Progenitor cell of endocrine pancreas (in vitro differentiated cells): Measurements from ENCODE around the gene TAF6L. TPM values are rescaled to one million over a fixed set of nuclear protein-coding genes. Genes with fewer than 3 reads are reported as not detected.
"Not testable (repeated sequence)": the region's sequence is repeated elsewhere in the genome, so short reads cannot be mapped to it uniquely, and the experiment has no call there.

Source experiments
- DNase-seq: peaks from one replicate; pipeline ENCODE4 v3.0.0; 2021; ENCODE audit warnings: low spot score; ENCODE audit not compliant: unreplicated experiment
- H3K27ac Mint-ChIP-seq: 2 replicates; pipeline ENCODE4 v1.8.0; 2021; ENCODE audit warnings: mild to moderate bottlenecking, moderate library complexity, mixed read lengths
- H3K27me3 Mint-ChIP-seq: 2 replicates; pipeline ENCODE4 v1.8.0; 2021; ENCODE audit warnings: mixed read lengths
- H3K36me3 Mint-ChIP-seq: 2 replicates; pipeline ENCODE4 v1.8.0; 2022; ENCODE audit warnings: mixed read lengths; ENCODE audit not compliant: insufficient read depth
- H3K4me1 Mint-ChIP-seq: 2 replicates; pipeline ENCODE4 v1.8.0; 2021; ENCODE audit warnings: low read depth, mixed read lengths
- H3K4me3 Mint-ChIP-seq: 2 replicates; pipeline ENCODE4 v1.8.0; 2021; ENCODE audit warnings: low read depth, mild to moderate bottlenecking, moderate library complexity, mixed read lengths
- H3K9me3 Mint-ChIP-seq: 2 replicates; pipeline ENCODE4 v1.8.0; 2021; ENCODE audit warnings: low read depth, mixed read lengths
- total RNA-seq: library from RNA; stranded (reverse); gene quantifications from 2 replicates; pipeline ENCODE4 v1.2.1, GENCODE V29; 2021
- TF ChIP-seq, protein P1 (sequence below): fragments of 200-600 bp; sonication (generic); IDR thresholded peaks from one replicate; pipeline ENCODE4 v1.5.0; 2021; ENCODE audit warnings: antibody characterized with exemption, mild to moderate bottlenecking; ENCODE audit not compliant: unreplicated experiment

The TAF6L gene
- total RNA-seq, 1 donor from 2014 or later: 52.3 TPM

GRCh38 chr11:62732830-62733229 is 38.4 kb upstream of the TAF6L start:
- Mint-ChIP-seq H3K27ac (peak overlapping the region; percentile 27), H3K9me3 (no peaks in the 10 kb centered on the region), H3K36me3 (peaks cover 10% of the 10 kb centered on the region), H3K4me3 (no peak overlapping the region), H3K4me1 (peaks cover 7% of the 10 kb centered on the region), H3K27me3 (no peaks in the 10 kb centered on the region)
- TF ChIP-seq, protein P1, sequence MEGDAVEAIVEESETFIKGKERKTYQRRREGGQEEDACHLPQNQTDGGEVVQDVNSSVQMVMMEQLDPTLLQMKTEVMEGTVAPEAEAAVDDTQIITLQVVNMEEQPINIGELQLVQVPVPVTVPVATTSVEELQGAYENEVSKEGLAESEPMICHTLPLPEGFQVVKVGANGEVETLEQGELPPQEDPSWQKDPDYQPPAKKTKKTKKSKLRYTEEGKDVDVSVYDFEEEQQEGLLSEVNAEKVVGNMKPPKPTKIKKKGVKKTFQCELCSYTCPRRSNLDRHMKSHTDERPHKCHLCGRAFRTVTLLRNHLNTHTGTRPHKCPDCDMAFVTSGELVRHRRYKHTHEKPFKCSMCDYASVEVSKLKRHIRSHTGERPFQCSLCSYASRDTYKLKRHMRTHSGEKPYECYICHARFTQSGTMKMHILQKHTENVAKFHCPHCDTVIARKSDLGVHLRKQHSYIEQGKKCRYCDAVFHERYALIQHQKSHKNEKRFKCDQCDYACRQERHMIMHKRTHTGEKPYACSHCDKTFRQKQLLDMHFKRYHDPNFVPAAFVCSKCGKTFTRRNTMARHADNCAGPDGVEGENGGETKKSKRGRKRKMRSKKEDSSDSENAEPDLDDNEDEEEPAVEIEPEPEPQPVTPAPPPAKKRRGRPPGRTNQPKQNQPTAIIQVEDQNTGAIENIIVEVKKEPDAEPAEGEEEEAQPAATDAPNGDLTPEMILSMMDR: no peak
- no peak for DNase-seq

DNA sequence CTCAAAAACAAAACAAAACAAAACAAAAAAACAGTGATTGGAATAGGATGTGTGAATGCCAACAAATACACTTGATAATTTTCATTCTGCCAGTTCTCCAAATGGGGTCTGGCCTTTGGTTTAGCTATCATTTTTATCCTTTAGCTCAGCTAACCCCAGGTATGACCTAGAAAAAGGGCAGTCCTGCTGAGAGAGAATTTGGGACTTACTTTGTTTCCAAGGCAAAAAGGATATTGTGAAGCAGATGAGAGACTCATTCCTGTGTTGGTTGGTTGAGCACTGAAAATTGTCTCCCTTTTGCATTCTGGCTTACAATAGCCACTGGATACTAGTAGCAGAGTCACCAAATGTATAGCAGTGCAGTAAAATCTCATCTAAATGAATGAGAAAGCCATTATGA is 34.0 kb upstream of the TAF6L start:
- Mint-ChIP-seq H3K27me3 (no peaks in the 10 kb centered on the region), H3K27ac (no peak overlapping the region), H3K36me3 (peaks cover 14% of the 10 kb centered on the region), H3K4me1 (no peaks in the 10 kb centered on the region), H3K9me3 (no peaks in the 10 kb centered on the region), H3K4me3 (no peak overlapping the region)
- TF ChIP-seq, protein P1: no peak
- no peak for DNase-seq

- peak overlapping the region; percentile 89 for H3K27ac Mint-ChIP-seq
- no peak for DNase-seq
- no peaks in the 10 kb centered on the region for H3K27me3 Mint-ChIP-seq
- no peak overlapping the region for H3K4me3 Mint-ChIP-seq
- TF ChIP-seq, protein P1: no peak
- peaks cover 8% of the 10 kb centered on the region for H3K36me3 Mint-ChIP-seq
- H3K4me1 Mint-ChIP-seq: peaks cover 10% of the 10 kb centered on the region
- H3K9me3 Mint-ChIP-seq: no peaks in the 10 kb centered on the region
Measured at GRCh38 chr11:62747475-62748160, 23.6 kb upstream of the TAF6L start.

GRCh38 chr11:62749931-62750330 is 21.3 kb upstream of the TAF6L start:
- not testable (repeated sequence) for H3K27ac Mint-ChIP-seq, DNase-seq, H3K36me3 Mint-ChIP-seq, H3K9me3 Mint-ChIP-seq, H3K4me3 Mint-ChIP-seq, H3K27me3 Mint-ChIP-seq
- peaks cover 20% of the 10 kb centered on the region for H3K4me1 Mint-ChIP-seq

- H3K4me1 Mint-ChIP-seq: peaks cover 20% of the 10 kb centered on the region
- H3K27me3 Mint-ChIP-seq: no peaks in the 10 kb centered on the region
- H3K36me3 Mint-ChIP-seq: peaks cover 8% of the 10 kb centered on the region
- H3K27ac Mint-ChIP-seq: peak overlapping the region; percentile 49
- H3K4me3 Mint-ChIP-seq: no peak overlapping the region
- no peaks in the 10 kb centered on the region for H3K9me3 Mint-ChIP-seq
- DNase-seq: no peak
- TF ChIP-seq, protein P1: no peak
Measured at GRCh38 chr11:62752177-62752785, 18.9 kb upstream of the TAF6L start.
